Measurements from ENCODE around the gene ABITRAM.
A peak's percentile ranks its signal among the peaks of the same experiment; 100 is the strongest.
"Not testable (repeated sequence)": the region's sequence is repeated elsewhere in the genome, so short reads cannot be mapped to it uniquely, and the experiment has no call there.

Gene ABITRAM

GRCh38 chr9:108933231-108933717 lies 926 bp upstream of the ABITRAM start:
- DNase-seq, result no peak

- peak; percentile 91 for DNase-seq
Observed at GRCh38 chr9:108933718-108934322, 380 bp upstream of the ABITRAM start, which contains the start of gene ELP1. ELP1 (minus strand) TSS chr9:108934124; CDS start chr9:108931146, 2,978 bp downstream.

- no peak for DNase-seq
Observed at GRCh38 chr9:108937561-108938305, 3.5 kb downstream of the ABITRAM start.

GRCh38 chr9:108939975-108940374 lies 5.8 kb downstream of the ABITRAM start:
- DNase-seq, result no peak

GRCh38 chr9:108950168-108950567 lies 16.0 kb downstream of the ABITRAM start:
- DNase-seq, result no peak

GRCh38 chr9:108951578-108951977 lies 17.4 kb downstream of the ABITRAM start:
- no peak for DNase-seq

GRCh38 chr9:108953983-108954574 lies 19.9 kb downstream of the ABITRAM start:
- DNase-seq, result peak; percentile 32

GRCh38 chr9:108956022-108956630 lies 21.9 kb downstream of the ABITRAM start:
- DNase-seq, result no peak

- no peak for DNase-seq
Observed at GRCh38 chr9:108956631-108957026, 22.4 kb downstream of the ABITRAM start.

GRCh38 chr9:108960331-108960730 lies 26.1 kb downstream of the ABITRAM start:
- DNase-seq, result no peak

- no peak for DNase-seq
Observed at GRCh38 chr9:108961151-108961550, 27.0 kb downstream of the ABITRAM start.

- no peak for DNase-seq
Observed at GRCh38 chr9:108963459-108964143, 29.4 kb downstream of the ABITRAM start.

- no peak for DNase-seq
Observed at GRCh38 chr9:108967916-108968315, 33.7 kb downstream of the ABITRAM start.

- DNase-seq, result not testable (repeated sequence)
Observed at GRCh38 chr9:108971392-108971791, 37.2 kb downstream of the ABITRAM start.

- DNase-seq, result no peak
Observed at GRCh38 chr9:108972186-108972585, 38.0 kb downstream of the ABITRAM start.

GRCh38 chr9:108972626-108973209 lies 38.5 kb downstream of the ABITRAM start:
- no peak for DNase-seq

- DNase-seq, result no peak
Observed at GRCh38 chr9:108973895-108974294, 39.7 kb downstream of the ABITRAM start.

GRCh38 chr9:108978205-108978604 lies 44.0 kb downstream of the ABITRAM start:
- DNase-seq, result no peak

- DNase-seq, result no peak
Observed at GRCh38 chr9:108980893-108981292, 46.7 kb downstream of the ABITRAM start.

GRCh38 chr9:108983885-108984284 lies 49.7 kb downstream of the ABITRAM start:
- no peak for DNase-seq
